Left renal cortex interstitium (tissue), 4 donors: ENCODE data around the gene PDE4B. TPM values are rescaled to one million over a fixed set of nuclear protein-coding genes. Genes with fewer than 3 reads are reported as not detected.
"Not testable (repeated sequence)": the region's sequence is repeated elsewhere in the genome, so short reads cannot be mapped to it uniquely, and the experiment has no call there.

ENCODE experiments used
- DNase-seq, 4 donors: peaks; one replicate each; pipeline ENCODE4 v3.0.0-alpha.2; 2013; ENCODE audit warnings: low read depth in 4 of 4, low spot score in 2 of 4, missing footprints in 1 of 4
- polyA plus RNA-seq, 4 donors: library from polyadenylated mRNA; unstranded; fragments of 120-200 nt; gene quantifications; one replicate each; pipeline ENCODE4 v1.2.1, GENCODE V29; 2013; ENCODE audit not compliant: insufficient read length in 4 of 4

Gene PDE4B
- polyA plus RNA-seq, 4 donors: 5.6 to 11.1 (median 8.7) TPM

- DNase-seq: no peak
Measured at GRCh38 chr1:65812065-65812464, 19.4 kb downstream of the PDE4B start.

GRCh38 chr1:65813956-65814355, 21.3 kb downstream of the PDE4B start:
- DNase-seq: no peak

- DNase-seq: no peak
Measured at GRCh38 chr1:65814752-65815151, 22.1 kb downstream of the PDE4B start.

GRCh38 chr1:65817891-65818290, 25.2 kb downstream of the PDE4B start:
- no peak for DNase-seq

- no peak for DNase-seq
Measured at GRCh38 chr1:65818966-65819365, 26.3 kb downstream of the PDE4B start.

GRCh38 chr1:65820983-65821382, 28.3 kb downstream of the PDE4B start:
- DNase-seq: no peak

- DNase-seq: no peak
Measured at GRCh38 chr1:65821386-65821785, 28.7 kb downstream of the PDE4B start.

GRCh38 chr1:65824103-65824502, 31.4 kb downstream of the PDE4B start:
- no peak for DNase-seq

GRCh38 chr1:65825741-65826140, 33.0 kb downstream of the PDE4B start:
- DNase-seq: no peak

- no peak for DNase-seq
Measured at GRCh38 chr1:65826782-65827181, 34.1 kb downstream of the PDE4B start.

GRCh38 chr1:65827346-65827745, 34.7 kb downstream of the PDE4B start:
- no peak for DNase-seq

GRCh38 chr1:65830306-65830705, 37.6 kb downstream of the PDE4B start:
- no peak for DNase-seq

GRCh38 chr1:65832296-65832695, 39.6 kb downstream of the PDE4B start:
- no peak for DNase-seq

- DNase-seq: no peak
Measured at GRCh38 chr1:65836686-65837085, 44.0 kb downstream of the PDE4B start.

- no peak for DNase-seq
Measured at GRCh38 chr1:65840683-65841082, 48.0 kb downstream of the PDE4B start.

- no peak for DNase-seq
Measured at GRCh38 chr1:65844296-65844695, 51.6 kb downstream of the PDE4B start.

GRCh38 chr1:65844821-65845534, 52.3 kb downstream of the PDE4B start:
- DNase-seq: no peak

GRCh38 chr1:65845535-65846060, 52.9 kb downstream of the PDE4B start:
- no peak for DNase-seq

- no peak for DNase-seq
Measured at GRCh38 chr1:65846866-65847265, 54.2 kb downstream of the PDE4B start.

GRCh38 chr1:65850281-65850680, 57.6 kb downstream of the PDE4B start:
- DNase-seq: no peak

- not testable (repeated sequence) for DNase-seq
Measured at GRCh38 chr1:65856591-65856990, 63.9 kb downstream of the PDE4B start.

GRCh38 chr1:65866439-65866838, 73.7 kb downstream of the PDE4B start:
- DNase-seq: no peak

GRCh38 chr1:65872301-65872700, 79.6 kb downstream of the PDE4B start:
- no peak for DNase-seq
